ENCODE results near the gene TSPAN4.

Gene TSPAN4

GRCh38 chr11:873706-874105, 31.1 kb downstream of the TSPAN4 start:
- DNase-seq (ENCODE audit: low read depth in 1 of 2, low spot score in 1 of 2), result no peak
- in situ Hi-C loops (cut with HindIII; ENCODE audit: low pct_unique_long_range_greater_than_20kb, low sequenced_read_pairs), result no loop called here
- TF ChIP-seq JUND (IDR thresholded peaks at IDR 0.05; ENCODE audit: low read depth), result no peak

DNA sequence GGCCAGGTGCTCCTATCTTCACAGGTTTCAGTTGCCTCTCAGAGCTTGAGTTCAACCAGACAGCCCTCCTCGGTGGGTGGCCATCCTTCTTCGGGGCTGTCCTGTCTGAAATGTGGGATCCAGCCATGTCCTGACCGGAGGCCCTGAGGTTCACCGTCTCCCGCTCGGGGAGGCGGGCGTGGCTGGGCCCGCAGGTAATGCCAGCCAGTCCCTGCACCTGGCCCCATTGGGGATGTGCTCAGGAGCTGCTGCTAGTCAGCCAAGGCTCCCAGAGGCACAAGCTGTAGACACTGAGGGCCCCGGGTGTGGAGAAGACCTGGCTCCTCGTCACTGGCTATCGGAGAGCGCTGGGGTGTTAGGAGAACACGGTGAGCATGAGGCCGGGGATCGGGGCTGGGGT, 32.6 kb downstream of the TSPAN4 start:
- in situ Hi-C loops (cut with HindIII; ENCODE audit: low pct_unique_long_range_greater_than_20kb, low sequenced_read_pairs), result no loop called here
- no peak for DNase-seq (ENCODE audit: low read depth in 1 of 2, low spot score in 1 of 2)
- TF ChIP-seq JUND (IDR thresholded peaks at IDR 0.05; ENCODE audit: low read depth), result no peak

DNA sequence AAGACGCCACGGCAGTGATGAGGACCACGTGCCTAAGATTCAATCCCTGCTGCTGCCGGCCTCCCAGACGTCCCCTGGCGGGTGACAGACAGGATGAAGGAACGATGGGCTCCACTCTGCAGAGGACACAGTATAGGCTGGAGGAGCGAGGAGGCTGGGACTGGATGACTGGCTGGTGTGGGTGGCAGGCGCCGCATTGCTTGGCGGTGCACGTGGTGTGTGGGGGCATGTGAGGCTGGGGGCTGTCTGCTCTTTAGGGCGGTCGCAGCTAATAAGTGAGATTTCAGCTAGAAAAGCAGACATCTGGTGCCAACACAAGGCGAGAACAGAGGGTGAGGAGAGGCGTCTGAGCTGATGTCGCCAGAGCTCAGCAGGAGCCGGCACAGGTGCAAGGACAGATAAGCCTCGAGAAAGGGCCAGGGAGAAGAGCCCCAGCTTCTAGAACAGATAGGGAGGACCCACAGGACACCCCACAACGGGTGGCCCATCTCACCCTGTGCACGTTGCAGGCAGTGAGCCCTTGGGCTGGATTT, 33.2 kb downstream of the TSPAN4 start:
- no peak for TF ChIP-seq JUND (IDR thresholded peaks at IDR 0.05; ENCODE audit: low read depth)
- in situ Hi-C loops (cut with HindIII; ENCODE audit: low pct_unique_long_range_greater_than_20kb, low sequenced_read_pairs), result no loop called here
- no peak for DNase-seq (ENCODE audit: low read depth in 1 of 2, low spot score in 1 of 2)

GRCh38 chr11:876545-876944, 33.9 kb downstream of the TSPAN4 start:
- DNase-seq (ENCODE audit: low read depth in 1 of 2, low spot score in 1 of 2), result no peak
- no peak for TF ChIP-seq JUND (IDR thresholded peaks at IDR 0.05; ENCODE audit: low read depth)
- in situ Hi-C loops (cut with HindIII; ENCODE audit: low pct_unique_long_range_greater_than_20kb, low sequenced_read_pairs), result no loop called here

DNA sequence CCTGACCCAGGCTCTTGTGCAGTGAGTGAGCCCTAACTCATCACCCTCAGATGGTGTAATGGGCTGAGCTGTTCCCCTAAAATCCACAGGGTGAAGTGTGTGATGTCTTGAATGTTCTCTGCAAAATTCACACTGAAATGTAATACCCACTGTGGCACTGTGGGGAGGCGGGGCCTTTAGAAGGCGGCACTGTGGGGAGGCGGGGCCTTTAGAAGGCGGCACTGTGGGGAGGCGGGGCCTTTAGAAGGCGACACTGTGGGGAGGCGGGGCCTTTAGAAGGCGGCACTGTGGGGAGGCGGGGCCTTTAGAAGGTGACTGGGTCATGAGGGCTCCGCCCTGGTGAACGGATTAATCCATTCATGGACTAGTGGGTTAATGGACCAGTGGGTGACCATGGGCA, 34.9 kb downstream of the TSPAN4 start:
- no peak for TF ChIP-seq JUND (IDR thresholded peaks at IDR 0.05; ENCODE audit: low read depth)
- DNase-seq (ENCODE audit: low read depth in 1 of 2, low spot score in 1 of 2), result peak in 1 of 2 experiments; percentile 83
- in situ Hi-C loops (cut with HindIII; ENCODE audit: low pct_unique_long_range_greater_than_20kb, low sequenced_read_pairs), result no loop called here

DNA sequence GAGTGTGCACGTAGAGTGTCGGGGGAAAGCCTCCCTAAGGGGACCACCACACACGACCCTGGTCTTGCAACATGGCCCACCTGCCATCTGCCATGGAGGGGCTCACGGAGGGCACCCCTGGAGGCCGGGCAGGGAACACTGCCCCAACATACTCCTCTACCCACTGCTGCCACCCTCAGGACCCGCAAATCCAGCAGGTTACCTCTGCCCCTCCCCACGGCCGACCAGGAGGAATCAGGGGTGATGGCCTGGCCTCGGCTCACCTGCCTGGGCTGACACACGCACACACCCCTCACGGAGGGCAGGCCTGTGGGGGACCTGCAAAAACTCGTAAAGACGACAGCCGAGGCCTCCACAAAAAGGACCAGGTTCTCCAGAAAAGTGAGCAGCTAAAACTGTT, 37.8 kb downstream of the TSPAN4 start:
- DNase-seq (ENCODE audit: low read depth in 1 of 2, low spot score in 1 of 2), result no peak
- no peak for TF ChIP-seq JUND (IDR thresholded peaks at IDR 0.05; ENCODE audit: low read depth)
- in situ Hi-C loops (cut with HindIII; ENCODE audit: low pct_unique_long_range_greater_than_20kb, low sequenced_read_pairs), result no loop called here

- in situ Hi-C loops (cut with HindIII; ENCODE audit: low pct_unique_long_range_greater_than_20kb, low sequenced_read_pairs), result no loop called here
- TF ChIP-seq JUND (IDR thresholded peaks at IDR 0.05; ENCODE audit: low read depth), result no peak
These were observed 39.9 kb downstream of the TSPAN4 start for GRCh38 chr11:882596-882995.

DNA sequence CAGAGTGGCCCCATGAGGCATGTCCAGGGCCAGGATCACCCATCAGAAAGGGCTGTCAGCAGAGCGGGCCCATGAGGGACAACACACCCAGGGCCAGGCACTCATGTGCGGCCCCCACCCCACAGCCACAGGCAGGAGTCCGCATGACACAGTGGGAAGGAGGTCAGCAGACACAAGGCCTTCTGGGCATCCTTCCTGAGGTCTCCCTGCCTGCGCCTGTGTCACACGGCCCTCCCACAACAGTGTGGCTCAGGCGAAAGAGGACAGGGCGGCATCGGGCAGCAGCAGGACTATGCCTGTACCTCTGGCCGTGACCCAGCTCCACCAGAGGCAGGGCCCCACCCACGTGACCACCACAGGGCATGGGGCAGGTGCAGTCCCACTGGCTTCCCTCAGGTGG, 40.9 kb downstream of the TSPAN4 start:
- in situ Hi-C loops (cut with HindIII; ENCODE audit: low pct_unique_long_range_greater_than_20kb, low sequenced_read_pairs), result no loop called here
- TF ChIP-seq JUND (IDR thresholded peaks at IDR 0.05; ENCODE audit: low read depth), result no peak
- DNase-seq (ENCODE audit: low read depth in 1 of 2, low spot score in 1 of 2), result no peak

More at GRCh38 chr11:882596-882995, 39.9 kb downstream of the TSPAN4 start:
- no peak for DNase-seq (ENCODE audit: low read depth in 1 of 2, low spot score in 1 of 2)

GRCh38 chr11:884578-885070, 42.0 kb downstream of the TSPAN4 start:
- TF ChIP-seq JUND (IDR thresholded peaks at IDR 0.05; ENCODE audit: low read depth), result no peak
- in situ Hi-C loops (cut with HindIII; ENCODE audit: low pct_unique_long_range_greater_than_20kb, low sequenced_read_pairs), result no loop called here
- no peak for DNase-seq (ENCODE audit: low read depth in 1 of 2, low spot score in 1 of 2)

DNA sequence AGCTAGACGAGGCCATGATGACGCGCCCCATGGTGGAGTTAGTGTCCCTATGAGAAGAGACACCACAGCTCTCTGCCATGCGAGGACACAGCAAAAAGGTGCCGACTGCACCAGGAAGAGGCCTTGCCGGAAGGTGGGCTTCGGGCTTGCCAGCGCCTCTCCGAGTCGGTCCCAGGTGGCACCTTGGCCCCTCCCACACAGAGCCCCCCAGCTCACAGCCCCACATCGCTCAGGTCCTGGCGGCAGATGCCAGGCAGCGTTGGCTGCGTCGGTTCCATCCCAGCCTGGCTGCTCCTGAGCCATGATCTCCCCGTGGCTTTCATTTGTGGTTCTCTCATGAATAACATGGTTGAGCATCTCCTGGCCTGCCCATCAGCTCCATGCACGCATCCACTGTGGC, 43.9 kb downstream of the TSPAN4 start:
- TF ChIP-seq JUND (IDR thresholded peaks at IDR 0.05; ENCODE audit: low read depth), result no peak
- in situ Hi-C loops (cut with HindIII; ENCODE audit: low pct_unique_long_range_greater_than_20kb, low sequenced_read_pairs), result no loop called here
- no peak for DNase-seq (ENCODE audit: low read depth in 1 of 2, low spot score in 1 of 2)

DNA sequence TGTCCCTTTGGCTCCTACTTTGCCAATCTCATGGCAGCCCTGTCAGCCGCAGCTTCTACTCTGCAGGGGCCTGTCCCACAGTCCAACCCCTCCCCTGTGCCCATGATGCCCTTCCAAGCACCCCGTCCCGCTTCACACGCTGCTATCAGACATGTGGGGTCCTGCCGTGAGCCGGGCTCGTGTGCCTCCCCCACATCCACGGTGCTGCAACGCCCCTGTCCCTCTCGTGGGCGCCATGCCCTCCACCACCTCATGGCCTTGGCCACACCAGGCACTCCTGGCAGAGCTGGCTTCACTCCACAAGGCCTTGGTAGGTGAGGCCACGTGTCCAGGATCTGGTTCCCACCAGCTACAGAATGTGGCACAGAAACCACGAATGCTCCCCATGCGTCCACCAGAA, 44.9 kb downstream of the TSPAN4 start:
- no peak for TF ChIP-seq JUND (IDR thresholded peaks at IDR 0.05; ENCODE audit: low read depth)
- DNase-seq (ENCODE audit: low read depth in 1 of 2, low spot score in 1 of 2), result no peak
- in situ Hi-C loops (cut with HindIII; ENCODE audit: low pct_unique_long_range_greater_than_20kb, low sequenced_read_pairs), result no loop called here

DNA sequence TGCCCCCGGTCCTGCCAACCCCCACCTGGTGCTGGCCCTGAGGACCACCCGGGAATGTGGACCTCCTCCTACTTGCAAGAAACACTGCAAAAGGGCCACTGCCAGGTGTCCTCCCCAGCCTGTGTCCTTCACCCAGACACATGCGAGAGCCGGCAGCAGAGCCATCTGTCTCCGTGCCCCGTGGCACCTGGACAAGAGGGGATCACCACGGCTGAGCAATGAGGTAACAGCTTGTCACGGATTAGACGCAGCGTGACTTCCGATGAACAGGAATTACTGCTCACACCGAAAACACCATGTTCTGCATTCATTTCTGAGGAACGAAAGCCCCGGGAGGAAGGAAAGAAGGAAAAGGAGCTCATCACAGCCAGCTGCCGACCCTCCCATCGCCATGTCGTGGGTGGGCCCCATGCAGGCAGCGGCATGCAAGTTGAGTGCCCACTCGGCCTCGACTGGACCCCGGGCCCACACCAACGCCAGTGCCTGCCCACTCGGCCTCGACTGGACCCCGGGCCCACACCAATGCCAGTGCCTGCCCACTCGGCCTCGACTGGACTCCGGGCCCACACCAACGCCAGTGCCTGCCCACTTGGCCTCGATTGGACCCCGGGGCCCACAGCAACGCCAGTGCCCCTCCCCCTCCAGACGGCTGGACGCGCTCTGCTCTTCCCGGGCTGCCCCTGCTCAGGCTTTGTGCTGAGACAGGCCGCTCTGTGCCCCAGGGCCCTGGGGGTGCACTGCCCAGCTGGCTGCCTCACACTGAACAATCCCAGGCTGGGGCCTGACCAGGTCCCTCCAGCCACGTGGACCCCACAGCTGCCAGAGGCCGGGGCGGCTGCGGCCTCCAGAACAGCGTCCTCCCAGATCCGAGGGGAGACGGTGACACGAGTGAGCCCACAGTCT, 45.9 kb downstream of the TSPAN4 start:
- in situ Hi-C loops (cut with HindIII; ENCODE audit: low pct_unique_long_range_greater_than_20kb, low sequenced_read_pairs), result no loop called here
- DNase-seq (ENCODE audit: low read depth in 1 of 2, low spot score in 1 of 2), result no peak
- TF ChIP-seq JUND (IDR thresholded peaks at IDR 0.05; ENCODE audit: low read depth), result no peak

DNA sequence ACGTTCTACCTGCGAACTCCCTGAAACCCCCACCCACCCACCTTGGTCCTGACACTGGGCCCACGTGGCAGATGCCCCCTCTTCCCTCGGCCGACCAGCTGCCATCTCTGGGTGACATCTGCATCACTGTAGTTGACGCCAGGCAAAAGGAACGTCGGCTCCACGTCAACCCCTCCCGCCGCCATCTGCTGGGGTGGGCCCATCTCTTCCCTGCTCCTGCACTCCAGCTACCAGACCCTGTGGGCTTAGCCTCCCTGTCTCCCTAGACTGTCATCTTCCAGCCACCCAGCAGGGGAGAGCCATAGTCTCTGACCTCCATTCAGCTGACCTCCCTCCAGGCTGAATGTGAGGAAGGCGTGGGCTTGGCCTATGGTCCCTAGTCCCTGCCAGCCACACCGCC, 46.6 kb downstream of the TSPAN4 start:
- no peak for TF ChIP-seq JUND (IDR thresholded peaks at IDR 0.05; ENCODE audit: low read depth)
- DNase-seq (ENCODE audit: low read depth in 1 of 2, low spot score in 1 of 2), result no peak
- in situ Hi-C loops (cut with HindIII; ENCODE audit: low pct_unique_long_range_greater_than_20kb, low sequenced_read_pairs), result no loop called here

Data from T47D (cell line).